Measurements from ENCODE around the gene ALK.

- TF ChIP-seq EP300 (IDR thresholded peaks at IDR 0.05) (no peak), CTCF (IDR thresholded peaks at IDR 0.05) (no peak), POLR2A (IDR thresholded peaks at IDR 0.05) (no peak)
Measured at GRCh38 chr2:29335396-29335795, 586.0 kb downstream of the ALK start.
